ENCODE results near the gene TCEA3.

- TF ChIP-seq, protein P1, sequence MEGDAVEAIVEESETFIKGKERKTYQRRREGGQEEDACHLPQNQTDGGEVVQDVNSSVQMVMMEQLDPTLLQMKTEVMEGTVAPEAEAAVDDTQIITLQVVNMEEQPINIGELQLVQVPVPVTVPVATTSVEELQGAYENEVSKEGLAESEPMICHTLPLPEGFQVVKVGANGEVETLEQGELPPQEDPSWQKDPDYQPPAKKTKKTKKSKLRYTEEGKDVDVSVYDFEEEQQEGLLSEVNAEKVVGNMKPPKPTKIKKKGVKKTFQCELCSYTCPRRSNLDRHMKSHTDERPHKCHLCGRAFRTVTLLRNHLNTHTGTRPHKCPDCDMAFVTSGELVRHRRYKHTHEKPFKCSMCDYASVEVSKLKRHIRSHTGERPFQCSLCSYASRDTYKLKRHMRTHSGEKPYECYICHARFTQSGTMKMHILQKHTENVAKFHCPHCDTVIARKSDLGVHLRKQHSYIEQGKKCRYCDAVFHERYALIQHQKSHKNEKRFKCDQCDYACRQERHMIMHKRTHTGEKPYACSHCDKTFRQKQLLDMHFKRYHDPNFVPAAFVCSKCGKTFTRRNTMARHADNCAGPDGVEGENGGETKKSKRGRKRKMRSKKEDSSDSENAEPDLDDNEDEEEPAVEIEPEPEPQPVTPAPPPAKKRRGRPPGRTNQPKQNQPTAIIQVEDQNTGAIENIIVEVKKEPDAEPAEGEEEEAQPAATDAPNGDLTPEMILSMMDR (IDR thresholded peaks at IDR 0.05) = no peak
- no peak for TF ChIP-seq POLR2A (IDR thresholded peaks at IDR 0.05)
These were observed 3.0 kb upstream of the TCEA3 start for GRCh38 chr1:23427550-23427949.
